Measurements from ENCODE around the gene ERGIC1.

ERGIC1 gene

GRCh38 chr5:172906888-172907287 lies 72.8 kb downstream of the ERGIC1 start:
- Histone ChIP-seq H2AFZ (ENCODE audit: low read length) (no peak overlapping the region), H3F3A (ENCODE audit: low read depth) (no peaks in the 10 kb centered on the region), H3K9ac (ENCODE audit: low read depth, low read length, poor library complexity, severe bottlenecking) (no peak overlapping the region), H3K4me3 (ENCODE audit: low read length, poor library complexity, severe bottlenecking) (no peak overlapping the region), H3K4me2 (ENCODE audit: low read depth, low read length, poor library complexity, severe bottlenecking) (no peak overlapping the region), H3K27me3 (ENCODE audit: insufficient read depth, low read length, poor library complexity, severe bottlenecking) (no peaks in the 10 kb centered on the region), H3K9me3 (ENCODE audit: insufficient read depth, low read depth, low read length) (no peaks in the 10 kb centered on the region), H3K79me2 (ENCODE audit: insufficient read depth, low read length) (no peaks in the 10 kb centered on the region), H3K36me3 (ENCODE audit: insufficient read depth, low read length) (peaks cover 38% of the 10 kb centered on the region; the same call in 1 of the 2 replicates), H3K4me1 (ENCODE audit: insufficient read depth, low read length, poor library complexity, severe bottlenecking) (no peaks in the 10 kb centered on the region), H3K9me2 (replicated peaks; ENCODE audit: low read depth, low read length) (no peaks in the 10 kb centered on the region), H4K20me1 (ENCODE audit: insufficient read depth, low read length, poor library complexity, severe bottlenecking) (no peaks in the 10 kb centered on the region)
- no peak for TF ChIP-seq EZH2phosphoT487 (IDR thresholded peaks at IDR 0.05; ENCODE audit: borderline replicate concordance)
- TF ChIP-seq, protein P1, sequence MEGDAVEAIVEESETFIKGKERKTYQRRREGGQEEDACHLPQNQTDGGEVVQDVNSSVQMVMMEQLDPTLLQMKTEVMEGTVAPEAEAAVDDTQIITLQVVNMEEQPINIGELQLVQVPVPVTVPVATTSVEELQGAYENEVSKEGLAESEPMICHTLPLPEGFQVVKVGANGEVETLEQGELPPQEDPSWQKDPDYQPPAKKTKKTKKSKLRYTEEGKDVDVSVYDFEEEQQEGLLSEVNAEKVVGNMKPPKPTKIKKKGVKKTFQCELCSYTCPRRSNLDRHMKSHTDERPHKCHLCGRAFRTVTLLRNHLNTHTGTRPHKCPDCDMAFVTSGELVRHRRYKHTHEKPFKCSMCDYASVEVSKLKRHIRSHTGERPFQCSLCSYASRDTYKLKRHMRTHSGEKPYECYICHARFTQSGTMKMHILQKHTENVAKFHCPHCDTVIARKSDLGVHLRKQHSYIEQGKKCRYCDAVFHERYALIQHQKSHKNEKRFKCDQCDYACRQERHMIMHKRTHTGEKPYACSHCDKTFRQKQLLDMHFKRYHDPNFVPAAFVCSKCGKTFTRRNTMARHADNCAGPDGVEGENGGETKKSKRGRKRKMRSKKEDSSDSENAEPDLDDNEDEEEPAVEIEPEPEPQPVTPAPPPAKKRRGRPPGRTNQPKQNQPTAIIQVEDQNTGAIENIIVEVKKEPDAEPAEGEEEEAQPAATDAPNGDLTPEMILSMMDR (conservative IDR thresholded peaks at IDR 0.05; ENCODE audit: low read length): no peak

DNA sequence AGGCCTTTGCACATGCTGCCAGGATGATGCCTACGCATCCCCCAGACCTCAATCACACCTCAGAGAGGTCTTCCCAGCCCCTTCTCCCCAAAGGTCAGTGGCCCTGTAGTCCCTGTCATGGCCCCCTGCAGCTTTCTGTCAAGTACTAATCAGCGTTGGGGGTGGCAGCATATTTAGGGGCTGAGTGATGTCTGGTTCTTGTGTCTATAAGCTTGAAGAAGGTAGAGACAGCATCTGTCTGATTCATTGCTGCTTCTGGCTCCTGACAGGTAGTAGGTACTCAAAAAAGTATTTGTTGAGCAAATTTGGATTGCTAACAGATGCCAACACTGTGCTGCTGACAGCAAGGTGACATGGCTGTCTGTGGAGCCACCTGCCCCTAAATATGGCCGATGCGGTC lies 73.6 kb downstream of the ERGIC1 start:
- H3K36me3 ChIP-seq (ENCODE audit: insufficient read depth, low read length): peaks cover 35% of the 10 kb centered on the region; the same call in 1 of the 2 replicates
- no peaks in the 10 kb centered on the region for H3K27me3 ChIP-seq (ENCODE audit: insufficient read depth, low read length, poor library complexity, severe bottlenecking)
- H3K9me2 ChIP-seq (replicated peaks; ENCODE audit: low read depth, low read length): no peaks in the 10 kb centered on the region
- no peaks in the 10 kb centered on the region for H3K79me2 ChIP-seq (ENCODE audit: insufficient read depth, low read length)
- H3K4me1 ChIP-seq (ENCODE audit: insufficient read depth, low read length, poor library complexity, severe bottlenecking): no peaks in the 10 kb centered on the region
- H3K9ac ChIP-seq (ENCODE audit: low read depth, low read length, poor library complexity, severe bottlenecking): no peak overlapping the region
- H3K4me2 ChIP-seq (ENCODE audit: low read depth, low read length, poor library complexity, severe bottlenecking): no peak overlapping the region
- H3K9me3 ChIP-seq (ENCODE audit: insufficient read depth, low read depth, low read length): no peaks in the 10 kb centered on the region
- H3F3A ChIP-seq (ENCODE audit: low read depth): no peaks in the 10 kb centered on the region
- H3K4me3 ChIP-seq (ENCODE audit: low read length, poor library complexity, severe bottlenecking): no peak overlapping the region
- H4K20me1 ChIP-seq (ENCODE audit: insufficient read depth, low read length, poor library complexity, severe bottlenecking): no peaks in the 10 kb centered on the region
- no peak for TF ChIP-seq EZH2phosphoT487 (IDR thresholded peaks at IDR 0.05; ENCODE audit: borderline replicate concordance)
- TF ChIP-seq, protein P1 (conservative IDR thresholded peaks at IDR 0.05; ENCODE audit: low read length): no peak
- no peak overlapping the region for H2AFZ ChIP-seq (ENCODE audit: low read length)

DNA sequence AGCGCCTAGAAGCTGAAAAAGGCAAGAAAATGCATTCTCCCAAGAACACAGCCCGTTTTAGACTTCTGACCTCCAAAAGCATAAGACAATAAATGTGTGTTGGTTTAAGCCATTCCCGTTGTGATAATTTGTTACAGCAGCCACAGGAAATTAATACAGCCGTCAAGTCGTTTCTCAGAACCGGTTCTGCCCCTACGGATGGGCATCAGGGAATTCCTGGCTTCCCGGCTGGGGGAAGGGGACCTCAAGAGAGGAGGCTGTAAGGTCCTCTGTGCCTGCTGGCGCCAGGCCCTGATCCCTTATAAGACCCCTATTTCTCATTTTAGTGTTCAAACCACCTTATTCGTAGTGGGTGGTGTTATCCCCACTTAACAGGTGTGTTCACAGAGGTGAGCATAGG lies 74.6 kb downstream of the ERGIC1 start:
- H3K36me3 ChIP-seq (ENCODE audit: insufficient read depth, low read length): peaks cover 34% of the 10 kb centered on the region; the same call in 1 of the 2 replicates
- no peak for TF ChIP-seq EZH2phosphoT487 (IDR thresholded peaks at IDR 0.05; ENCODE audit: borderline replicate concordance)
- H3K79me2 ChIP-seq (ENCODE audit: insufficient read depth, low read length): no peaks in the 10 kb centered on the region
- H3K4me3 ChIP-seq (ENCODE audit: low read length, poor library complexity, severe bottlenecking): no peak overlapping the region
- H4K20me1 ChIP-seq (ENCODE audit: insufficient read depth, low read length, poor library complexity, severe bottlenecking): no peaks in the 10 kb centered on the region
- H3K9me2 ChIP-seq (replicated peaks; ENCODE audit: low read depth, low read length): no peaks in the 10 kb centered on the region
- no peak overlapping the region for H3K4me2 ChIP-seq (ENCODE audit: low read depth, low read length, poor library complexity, severe bottlenecking)
- no peaks in the 10 kb centered on the region for H3K4me1 ChIP-seq (ENCODE audit: insufficient read depth, low read length, poor library complexity, severe bottlenecking)
- H3K9ac ChIP-seq (ENCODE audit: low read depth, low read length, poor library complexity, severe bottlenecking): no peak overlapping the region
- H2AFZ ChIP-seq (ENCODE audit: low read length): no peak overlapping the region
- no peaks in the 10 kb centered on the region for H3K9me3 ChIP-seq (ENCODE audit: insufficient read depth, low read depth, low read length)
- H3F3A ChIP-seq (ENCODE audit: low read depth): no peaks in the 10 kb centered on the region
- H3K27me3 ChIP-seq (ENCODE audit: insufficient read depth, low read length, poor library complexity, severe bottlenecking): no peaks in the 10 kb centered on the region

GRCh38 chr5:172909931-172910502 lies 76.0 kb downstream of the ERGIC1 start:
- H3K9me2 ChIP-seq (replicated peaks; ENCODE audit: low read depth, low read length): no peaks in the 10 kb centered on the region
- no peaks in the 10 kb centered on the region for H3K79me2 ChIP-seq (ENCODE audit: insufficient read depth, low read length)
- no peak overlapping the region for H3K4me3 ChIP-seq (ENCODE audit: low read length, poor library complexity, severe bottlenecking)
- H3F3A ChIP-seq (ENCODE audit: low read depth): no peaks in the 10 kb centered on the region
- H3K9me3 ChIP-seq (ENCODE audit: insufficient read depth, low read depth, low read length): no peaks in the 10 kb centered on the region
- TF ChIP-seq EZH2phosphoT487 (IDR thresholded peaks at IDR 0.05; ENCODE audit: borderline replicate concordance): no peak
- TF ChIP-seq, protein P1 (conservative IDR thresholded peaks at IDR 0.05; ENCODE audit: low read length): no peak
- H2AFZ ChIP-seq (ENCODE audit: low read length): no peak overlapping the region
- peaks cover 32% of the 10 kb centered on the region; the same call in 1 of the 2 replicates for H3K36me3 ChIP-seq (ENCODE audit: insufficient read depth, low read length)
- no peaks in the 10 kb centered on the region for H4K20me1 ChIP-seq (ENCODE audit: insufficient read depth, low read length, poor library complexity, severe bottlenecking)
- H3K27me3 ChIP-seq (ENCODE audit: insufficient read depth, low read length, poor library complexity, severe bottlenecking): no peaks in the 10 kb centered on the region
- H3K4me2 ChIP-seq (ENCODE audit: low read depth, low read length, poor library complexity, severe bottlenecking): no peak overlapping the region
- no peak overlapping the region for H3K9ac ChIP-seq (ENCODE audit: low read depth, low read length, poor library complexity, severe bottlenecking)
- no peaks in the 10 kb centered on the region for H3K4me1 ChIP-seq (ENCODE audit: insufficient read depth, low read length, poor library complexity, severe bottlenecking)
